ENCODE measurements around the gene ADAM12. TPM values are rescaled to one million over a fixed set of nuclear protein-coding genes. Genes with fewer than 3 reads are reported as not detected.

Gene ADAM12
- total RNA-seq, 1 experiment from 2014 or later = 0.24 TPM

- H3K14ac ChIP-seq (ENCODE audit: insufficient read depth, low read length) = no peak overlapping the region; the same call in 1 of the 2 replicates
- no peak overlapping the region for H2BK15ac ChIP-seq (ENCODE audit: low read depth, low read length)
- no peak overlapping the region for H4K91ac ChIP-seq (ENCODE audit: insufficient read length, low read depth, low read length)
- no peak overlapping the region for H4K5ac ChIP-seq (ENCODE audit: insufficient read length, low read depth, low read length)
- no peak overlapping the region for H3K56ac ChIP-seq (ENCODE audit: insufficient read length, low read depth, low read length)
- H2AFZ ChIP-seq (ENCODE audit: low read length) = no peak overlapping the region
- DNase-seq = no peak
- Mint-ChIP-seq H3K36me3 (ENCODE audit: insufficient read depth in 1 of 3, low read depth in 3 of 3) (peaks cover 2 to 7% (median 5%) of the 10 kb centered on the region in 3 experiments; a peak in 3 of 7 replicates), H3K4me1 (peaks cover 11 to 22% of the 10 kb centered on the region in 2 experiments), H3K27ac (no peak overlapping the region), H3K4me3 (no peak overlapping the region), H3K27me3 (ENCODE audit: low read depth) (peaks cover 2% of the 10 kb centered on the region), H3K9me3 (peaks cover 3 to 5% of the 10 kb centered on the region in 2 experiments; a peak in 3 of 5 replicates)
- no peaks in the 10 kb centered on the region for H3K79me1 ChIP-seq (ENCODE audit: insufficient read depth, low read depth, low read length, poor library complexity, severe bottlenecking)
- H3K23ac ChIP-seq (ENCODE audit: insufficient read length, low read depth, low read length) = no peak overlapping the region
- no peak overlapping the region for H2BK20ac ChIP-seq (ENCODE audit: low read depth, low read length, poor library complexity, severe bottlenecking)
- H3K18ac ChIP-seq (ENCODE audit: insufficient read length, low read depth, low read length) = no peak overlapping the region
- no peaks in the 10 kb centered on the region for H3K27me3 ChIP-seq (ENCODE audit: insufficient read depth, low read length)
- H3K23me2 ChIP-seq (ENCODE audit: insufficient read length, low read depth, low read length, poor library complexity, severe bottlenecking) = no peaks in the 10 kb centered on the region
- H2AK5ac ChIP-seq (ENCODE audit: insufficient read length, low read length) = no peak overlapping the region
- no peak overlapping the region for H3K4ac ChIP-seq (ENCODE audit: low read depth, low read length)
- H4K20me1 ChIP-seq (ENCODE audit: control insufficient read depth, insufficient read depth, insufficient read length) = no peaks in the 10 kb centered on the region
- TF ChIP-seq CTCF (conservative IDR thresholded peaks at IDR 0.05) = no peak
- no peaks in the 10 kb centered on the region for H3K9me3 ChIP-seq (ENCODE audit: control insufficient read depth, low read depth, low read length)
- no peak overlapping the region for H3T11ph ChIP-seq (ENCODE audit: low read length)
- no peak overlapping the region for H3K9ac ChIP-seq (ENCODE audit: extremely low read depth, insufficient read length, low read length)
- WGBS (ENCODE audit: extremely low coverage, insufficient read length, low lambda C conversion rate) = no CpG with 5 or more reads among the region's 11 CpGs
- no peak overlapping the region for H2BK5ac ChIP-seq (ENCODE audit: insufficient read length, low read length)
- H2BK12ac ChIP-seq (ENCODE audit: insufficient read length, low read depth, low read length) = no peak overlapping the region
- H3K79me2 ChIP-seq (ENCODE audit: insufficient read depth, low read length) = no peaks in the 10 kb centered on the region
- H3K4me1 ChIP-seq (ENCODE audit: insufficient read depth, low read length) = no peaks in the 10 kb centered on the region
- no peak overlapping the region for H3K4me2 ChIP-seq (ENCODE audit: insufficient read depth, insufficient read length, low read length)
- no peak overlapping the region for H3K27ac ChIP-seq (ENCODE audit: insufficient read length, low read depth, low read length)
- no peak overlapping the region for H2BK120ac ChIP-seq (ENCODE audit: low read depth, low read length, poor library complexity, severe bottlenecking)
- H4K8ac ChIP-seq (replicated peaks; ENCODE audit: insufficient read length, low read depth, low read length) = no peak overlapping the region
These were observed 325.9 kb downstream of the ADAM12 start for GRCh38 chr10:126062131-126063032.

Data from H9 (cell line).